Peyer's patch (tissue), 4 donors: ENCODE results near the gene PLEKHA7.

Source experiments
- CTCF ChIP-seq, 6 experiments: fragments of 450-650 bp in 4 of 6; fragments of 200-600 bp in 2 of 6; sonication (generic) in 1 of 6; IDR thresholded peaks; one replicate each; pipeline ENCODE4 v1.5.1; 2017 to 2019; ENCODE audit warnings: antibody characterized with exemption in 6 of 6, mild to moderate bottlenecking in 3 of 6, moderate library complexity in 1 of 6
- POLR2A ChIP-seq, 2 donors: fragments of 450-650 bp; IDR thresholded peaks; one replicate each; pipeline ENCODE4 v1.5.1; 2017; ENCODE audit warnings: antibody characterized with exemption in 2 of 2, mild to moderate bottlenecking in 2 of 2, moderate library complexity in 2 of 2

GRCh38 chr11:16841984-16842383, 172.2 kb downstream of the PLEKHA7 start:
- TF ChIP-seq POLR2A (IDR thresholded peaks at IDR 0.05): no peak
- no peak for TF ChIP-seq CTCF (IDR thresholded peaks at IDR 0.05)
